Right lobe of liver (tissue), 4 donors: ENCODE data around the gene GABRR2.

Source experiments
- POLR2A ChIP-seq: fragments of 450-650 bp; IDR thresholded peaks from one replicate; pipeline ENCODE4 v1.6.1; 2017; ENCODE audit warnings: antibody characterized with exemption, mild to moderate bottlenecking
- TF ChIP-seq, protein P1 (sequence below), 4 donors: fragments of 200-600 bp in 3 of 4; fragments of 450-650 bp in 1 of 4; IDR thresholded peaks; one replicate each; pipeline versions ENCODE4 v1.5.1 to v1.8.0; 2016 to 2022; ENCODE audit warnings: antibody characterized with exemption in 4 of 4, mild to moderate bottlenecking in 2 of 4
- donor health status: DM: no; HTN: no; CAD: no.
- donor health status: DM: no; HTN: no; CAD: no.
- donor health status: DM: no; HTN: yes; CAD: no.

DNA sequence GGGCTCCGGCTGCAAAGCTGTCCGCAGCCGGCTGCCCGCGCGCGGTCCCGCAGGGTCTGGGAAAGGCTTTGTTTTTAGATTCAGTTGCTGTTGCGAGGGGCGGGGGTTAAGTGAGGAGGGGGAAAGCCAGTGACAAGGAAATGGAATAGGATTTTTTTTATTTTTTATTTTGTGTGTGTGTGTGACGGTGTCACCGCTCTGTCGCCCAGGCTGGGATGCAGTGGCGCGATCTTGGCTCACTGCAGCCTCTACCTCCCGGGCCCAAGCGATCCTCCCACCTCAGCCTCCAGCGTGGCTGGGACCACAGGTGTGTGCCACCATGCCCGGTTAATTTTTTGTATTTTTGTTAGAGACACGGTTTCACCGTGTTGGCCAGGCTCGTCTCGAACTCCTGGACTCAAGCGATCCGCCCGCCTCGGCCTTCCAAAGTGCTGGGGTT, 38.0 kb upstream of the GABRR2 start:
- TF ChIP-seq POLR2A = no peak
- TF ChIP-seq, protein P1, sequence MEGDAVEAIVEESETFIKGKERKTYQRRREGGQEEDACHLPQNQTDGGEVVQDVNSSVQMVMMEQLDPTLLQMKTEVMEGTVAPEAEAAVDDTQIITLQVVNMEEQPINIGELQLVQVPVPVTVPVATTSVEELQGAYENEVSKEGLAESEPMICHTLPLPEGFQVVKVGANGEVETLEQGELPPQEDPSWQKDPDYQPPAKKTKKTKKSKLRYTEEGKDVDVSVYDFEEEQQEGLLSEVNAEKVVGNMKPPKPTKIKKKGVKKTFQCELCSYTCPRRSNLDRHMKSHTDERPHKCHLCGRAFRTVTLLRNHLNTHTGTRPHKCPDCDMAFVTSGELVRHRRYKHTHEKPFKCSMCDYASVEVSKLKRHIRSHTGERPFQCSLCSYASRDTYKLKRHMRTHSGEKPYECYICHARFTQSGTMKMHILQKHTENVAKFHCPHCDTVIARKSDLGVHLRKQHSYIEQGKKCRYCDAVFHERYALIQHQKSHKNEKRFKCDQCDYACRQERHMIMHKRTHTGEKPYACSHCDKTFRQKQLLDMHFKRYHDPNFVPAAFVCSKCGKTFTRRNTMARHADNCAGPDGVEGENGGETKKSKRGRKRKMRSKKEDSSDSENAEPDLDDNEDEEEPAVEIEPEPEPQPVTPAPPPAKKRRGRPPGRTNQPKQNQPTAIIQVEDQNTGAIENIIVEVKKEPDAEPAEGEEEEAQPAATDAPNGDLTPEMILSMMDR (IDR thresholded peaks at IDR 0.05) = no peak
